HepG2 (cell line): ENCODE results near the gene LILRB2. TPM values are rescaled to one million over a fixed set of nuclear protein-coding genes. Genes with fewer than 3 reads are reported as not detected.

Experiments used
- AHDC1 ChIP-seq: sonication (generic); formaldehyde crosslinking; IDR thresholded peaks from 2 replicates; pipeline ENCODE4 v1.5.1; 2020; ENCODE audit warnings: mild to moderate bottlenecking, missing genetic modification reagents, borderline replicate concordance
- HNRNPUL1 ChIP-seq: fragments of 200-400 bp; formaldehyde crosslinking; IDR thresholded peaks from 2 replicates; pipeline ENCODE4 v1.6.1; 2017; ENCODE audit warnings: low read depth, mild to moderate bottlenecking, low read length, moderate library complexity
- TAF15 ChIP-seq: fragments of 200-400 bp; formaldehyde crosslinking; IDR thresholded peaks from one replicate; pipeline ENCODE4 v1.6.1; 2018; ENCODE audit warnings: mild to moderate bottlenecking, low read depth, low read length; ENCODE audit not compliant: poor library complexity, severe bottlenecking
- ZFP91 ChIP-seq: sonication (generic); formaldehyde crosslinking; IDR thresholded peaks from 2 replicates; pipeline ENCODE4 v1.9.0; 2022; ENCODE audit warnings: missing genetic modification reagents, mild to moderate bottlenecking, borderline replicate concordance
- ZKSCAN8 ChIP-seq: IDR thresholded peaks from 2 replicates; pipeline ENCODE4 v1.6.1; 2016; ENCODE audit warnings: borderline replicate concordance, missing genetic modification reagents, missing compliant biosample characterization
- polyA plus RNA-seq, 8 experiments: library from polyadenylated mRNA; depleted of rRNA in 3 of 8; stranded (reverse) in 7 of 8; unstranded in 1 of 8; fragments of >200 nt; fragmentation: Illumina TruSeq in 4 of 8; extraction: Trizol in 4 of 8; gene quantifications; 2 replicates each; pipeline versions ENCODE4 v1.2.1 to v1.2.3, GENCODE V29; 2011 to 2016; ENCODE audit warnings: low read depth in 4 of 8, missing spikeins in 1 of 8, mixed read lengths in 1 of 8; ENCODE audit not compliant: insufficient read depth in 1 of 8
- total RNA-seq, 5 experiments: library from RNA; depleted of rRNA; stranded (reverse); fragments of >200 nt; fragmentation: Illumina TruSeq; extraction: Trizol; gene quantifications; 2 replicates each; pipeline ENCODE4 v1.2.3, GENCODE V29; 2016; ENCODE audit warnings: low read depth in 1 of 5

LILRB2 gene
- total and polyA plus RNA-seq, 2 of the 13 experiments (the other 11 are each of a cell fraction or from before 2014, with no cell fraction given), result not detected

- TF ChIP-seq AHDC1 (CRISPR knock-in tag) (no peak), HNRNPUL1 (no peak), ZFP91 (CRISPR knock-in tag) (no peak), ZKSCAN8 (CRISPR knock-in tag) (no peak), TAF15 (no peak)
These were observed 24.2 kb upstream of the LILRB2 start (continued) for GRCh38 chr19:54305141-54305540.
